T-helper 9 cell (primary cell): ENCODE data around the gene KRR1.
A peak's percentile ranks its signal among the peaks of the same experiment; 100 is the strongest.

ENCODE experiments used
- DNase-seq: peaks from one replicate; pipeline ENCODE4 v3.0.0-alpha.2; 2020
- total RNA-seq, 2 donors: gene quantifications; one replicate each; lab custom pipeline; 2026; lab: John Stamatoyannopoulos, UW

Gene KRR1
- 122 to 146 reads per million in 2 donors for total RNA-seq

- DNase-seq, result peak; percentile 76
Observed at GRCh38 chr12:75511116-75512048, at the start of gene KRR1. Gene KRR1 (minus strand): TSS chr12:75511609. CDS start chr12:75511597, 12 bp downstream.

- no peak for DNase-seq
Observed at GRCh38 chr12:75560167-75560566, 48.8 kb upstream of the KRR1 start.

- DNase-seq, result no peak
Observed at GRCh38 chr12:75558287-75558686, 46.9 kb upstream of the KRR1 start.

GRCh38 chr12:75556311-75556899, 45.0 kb upstream of the KRR1 start:
- DNase-seq, result no peak

- no peak for DNase-seq
Observed at GRCh38 chr12:75554556-75554880, 43.1 kb upstream of the KRR1 start.

- no peak for DNase-seq
Observed at GRCh38 chr12:75553836-75554555, 42.6 kb upstream of the KRR1 start.

GRCh38 chr12:75553398-75553797, 42.0 kb upstream of the KRR1 start:
- no peak for DNase-seq

GRCh38 chr12:75551477-75551876, 40.1 kb upstream of the KRR1 start:
- no peak for DNase-seq

GRCh38 chr12:75550401-75551240, 39.2 kb upstream of the KRR1 start:
- DNase-seq, result no peak

GRCh38 chr12:75549989-75550388, 38.6 kb upstream of the KRR1 start:
- no peak for DNase-seq

- no peak for DNase-seq
Observed at GRCh38 chr12:75548879-75549278, 37.5 kb upstream of the KRR1 start.

- no peak for DNase-seq
Observed at GRCh38 chr12:75545636-75546035, 34.2 kb upstream of the KRR1 start.

GRCh38 chr12:75543529-75543928, 32.1 kb upstream of the KRR1 start:
- no peak for DNase-seq

GRCh38 chr12:75542942-75543341, 31.5 kb upstream of the KRR1 start:
- DNase-seq, result no peak

GRCh38 chr12:75539889-75540288, 28.5 kb upstream of the KRR1 start:
- no peak for DNase-seq

GRCh38 chr12:75533239-75533638, 21.8 kb upstream of the KRR1 start:
- DNase-seq, result no peak

GRCh38 chr12:75529826-75530225, 18.4 kb upstream of the KRR1 start:
- DNase-seq, result no peak

GRCh38 chr12:75529316-75529715, 17.9 kb upstream of the KRR1 start:
- no peak for DNase-seq

- no peak for DNase-seq
Observed at GRCh38 chr12:75528692-75529091, 17.3 kb upstream of the KRR1 start.

- DNase-seq, result no peak
Observed at GRCh38 chr12:75528272-75528671, 16.9 kb upstream of the KRR1 start.

- DNase-seq, result no peak
Observed at GRCh38 chr12:75526655-75527511, 15.5 kb upstream of the KRR1 start.

GRCh38 chr12:75525263-75525662, 13.9 kb upstream of the KRR1 start:
- no peak for DNase-seq
